VCaP (cell line): ENCODE measurements around the gene SOCS3.
"Not testable (repeated sequence)": the region's sequence is repeated elsewhere in the genome, so short reads cannot be mapped to it uniquely, and the experiment has no call there.

Source experiments
- H3K27ac ChIP-seq: fragments of 450-650 bp; 2 replicates; pipeline ENCODE4 v1.5.1; 2017
- TF ChIP-seq, protein P1 (sequence below): fragments of 450-650 bp; conservative IDR thresholded peaks from 2 replicates; pipeline ENCODE4 v1.5.1; 2017; ENCODE audit warnings: mild to moderate bottlenecking, moderate library complexity

The SOCS3 gene

GRCh38 chr17:78341559-78342448, 18.1 kb downstream of the SOCS3 start:
- peak overlapping the region; percentile 80 for H3K27ac ChIP-seq
- TF ChIP-seq, protein P1, sequence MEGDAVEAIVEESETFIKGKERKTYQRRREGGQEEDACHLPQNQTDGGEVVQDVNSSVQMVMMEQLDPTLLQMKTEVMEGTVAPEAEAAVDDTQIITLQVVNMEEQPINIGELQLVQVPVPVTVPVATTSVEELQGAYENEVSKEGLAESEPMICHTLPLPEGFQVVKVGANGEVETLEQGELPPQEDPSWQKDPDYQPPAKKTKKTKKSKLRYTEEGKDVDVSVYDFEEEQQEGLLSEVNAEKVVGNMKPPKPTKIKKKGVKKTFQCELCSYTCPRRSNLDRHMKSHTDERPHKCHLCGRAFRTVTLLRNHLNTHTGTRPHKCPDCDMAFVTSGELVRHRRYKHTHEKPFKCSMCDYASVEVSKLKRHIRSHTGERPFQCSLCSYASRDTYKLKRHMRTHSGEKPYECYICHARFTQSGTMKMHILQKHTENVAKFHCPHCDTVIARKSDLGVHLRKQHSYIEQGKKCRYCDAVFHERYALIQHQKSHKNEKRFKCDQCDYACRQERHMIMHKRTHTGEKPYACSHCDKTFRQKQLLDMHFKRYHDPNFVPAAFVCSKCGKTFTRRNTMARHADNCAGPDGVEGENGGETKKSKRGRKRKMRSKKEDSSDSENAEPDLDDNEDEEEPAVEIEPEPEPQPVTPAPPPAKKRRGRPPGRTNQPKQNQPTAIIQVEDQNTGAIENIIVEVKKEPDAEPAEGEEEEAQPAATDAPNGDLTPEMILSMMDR = 0 out of 2 replicates have a peak, but pooled peaks have one; percentile 8

GRCh38 chr17:78340183-78340955, 19.5 kb downstream of the SOCS3 start:
- TF ChIP-seq, protein P1 = no peak
- no peak overlapping the region for H3K27ac ChIP-seq

GRCh38 chr17:78338486-78339259, 21.2 kb downstream of the SOCS3 start:
- no peak overlapping the region for H3K27ac ChIP-seq
- TF ChIP-seq, protein P1 = no peak

DNA sequence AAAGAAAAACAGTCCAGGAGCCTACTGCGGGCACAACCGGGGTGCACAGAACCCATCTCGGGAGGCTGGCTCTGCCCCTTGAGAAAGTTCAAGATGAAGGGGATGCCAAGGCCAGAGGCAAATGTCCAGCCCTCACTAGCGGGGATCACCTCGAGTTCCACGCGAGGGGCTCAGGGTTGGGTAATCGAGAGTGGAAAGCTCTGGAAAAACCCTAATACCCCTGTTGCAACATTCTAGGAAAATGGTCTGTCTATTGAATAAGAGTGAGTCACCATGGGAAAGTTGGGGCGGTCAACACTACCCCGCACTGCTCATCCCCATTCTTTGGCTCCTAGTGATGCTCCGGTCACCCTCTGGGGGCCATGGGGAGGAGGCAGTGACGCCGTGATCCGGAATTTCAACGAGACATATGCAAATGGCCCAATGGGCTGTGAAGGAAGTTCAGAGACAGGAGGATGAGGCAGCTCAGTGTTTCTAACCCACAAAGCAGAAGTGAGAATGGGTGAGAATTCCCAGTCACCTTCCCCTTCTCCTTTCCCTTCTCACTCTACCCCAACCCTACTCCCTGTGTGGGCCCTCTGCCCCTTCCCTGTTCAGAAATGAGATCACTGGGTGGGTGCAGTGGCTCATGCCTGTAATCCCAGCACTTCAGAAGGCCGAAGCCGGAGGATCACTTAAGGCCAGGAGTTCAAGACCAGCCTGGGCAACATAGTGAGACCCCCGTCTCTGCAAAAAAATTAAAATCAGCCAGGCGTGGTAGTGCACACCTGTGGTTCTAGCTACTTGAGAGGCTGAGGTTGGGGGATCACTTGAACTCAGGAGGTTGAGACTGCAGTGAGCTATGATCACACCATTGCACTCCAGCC, 22.4 kb downstream of the SOCS3 start:
- H3K27ac ChIP-seq = no peak overlapping the region
- TF ChIP-seq, protein P1 = no peak

- TF ChIP-seq, protein P1 = no peak
- H3K27ac ChIP-seq = no peak overlapping the region
Observed at GRCh38 chr17:78335209-78335608, 24.7 kb downstream of the SOCS3 start.

DNA sequence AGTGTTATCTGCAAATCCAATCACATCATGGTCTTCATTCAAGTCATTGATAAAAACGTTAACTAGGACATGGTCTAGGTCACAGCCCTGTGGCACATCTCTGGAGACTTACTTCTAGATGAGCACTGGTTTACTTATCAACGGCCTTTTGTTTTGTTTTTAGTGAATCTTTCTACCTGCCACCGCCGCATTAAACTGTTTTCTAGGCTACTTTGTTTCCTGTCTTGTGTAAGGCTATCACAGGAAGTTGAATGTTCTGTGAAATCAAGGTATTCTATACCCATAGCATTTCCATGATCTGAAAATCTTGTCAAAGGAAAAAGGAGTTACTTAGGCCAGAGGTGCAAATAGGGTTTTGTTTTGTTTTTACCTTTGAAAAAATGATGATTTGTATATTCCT, 26.9 kb downstream of the SOCS3 start:
- H3K27ac ChIP-seq = no peak overlapping the region
- TF ChIP-seq, protein P1 = no peak

- H3K27ac ChIP-seq = not testable (repeated sequence)
Observed at GRCh38 chr17:78331355-78331754, 28.5 kb downstream of the SOCS3 start.
